ENCODE measurements around the gene ZFP36L1. TPM values are rescaled to one million over a fixed set of nuclear protein-coding genes. Genes with fewer than 3 reads are reported as not detected.

ZFP36L1 gene
- total RNA-seq, 2 donors from 2014 or later = 99.4 to 99.6 TPM

GRCh38 chr14:68759937-68760336 lies 32.9 kb downstream of the ZFP36L1 start:
- Histone ChIP-seq H3K9me3 (ENCODE audit: control insufficient read depth, low read length) (no peaks in the 10 kb centered on the region), H3K36me3 (ENCODE audit: control insufficient read depth, insufficient read depth, low read length) (no peaks in the 10 kb centered on the region), H3K27me3 (ENCODE audit: control insufficient read depth, insufficient read depth, low read length, poor library complexity, severe bottlenecking) (no peaks in the 10 kb centered on the region), H3K4me3 (ENCODE audit: low read length) (no peak overlapping the region), H3K4me1 (ENCODE audit: control insufficient read depth, insufficient read depth, low read length) (peaks cover 7% of the 10 kb centered on the region), H3K27ac (ENCODE audit: low read depth, low read length) (no peak overlapping the region), H3K9ac (ENCODE audit: extremely low read depth, low read length, poor library complexity, severe bottlenecking) (no peak overlapping the region)
- no peak for DNase-seq
- no peak for TF ChIP-seq CTCF (conservative IDR thresholded peaks at IDR 0.05)
- no peak overlapping the region for H3K27ac Mint-ChIP-seq
- no peaks in the 10 kb centered on the region for H3K27me3 Mint-ChIP-seq (ENCODE audit: insufficient read depth)
- H3K36me3 Mint-ChIP-seq (ENCODE audit: low read depth) = no peaks in the 10 kb centered on the region
- 91 to 100% methylated on average over 3 to 5 of the region's 5 CpGs for WGBS, 2 experiments (ENCODE audit: insufficient coverage in 1 of 2, insufficient read length in 1 of 2)
- H3K4me1 Mint-ChIP-seq = peaks cover 50% of the 10 kb centered on the region
- no peak overlapping the region for H3K4me3 Mint-ChIP-seq
- H3K9me3 Mint-ChIP-seq = no peaks in the 10 kb centered on the region

GRCh38 chr14:68759017-68759560 lies 33.8 kb downstream of the ZFP36L1 start:
- Histone ChIP-seq H3K4me1 (ENCODE audit: control insufficient read depth, insufficient read depth, low read length) (peaks cover 7% of the 10 kb centered on the region), H3K36me3 (ENCODE audit: control insufficient read depth, insufficient read depth, low read length) (no peaks in the 10 kb centered on the region), H3K9me3 (ENCODE audit: control insufficient read depth, low read length) (no peaks in the 10 kb centered on the region), H3K4me3 (ENCODE audit: low read length) (no peak overlapping the region), H3K9ac (ENCODE audit: extremely low read depth, low read length, poor library complexity, severe bottlenecking) (no peak overlapping the region), H3K27me3 (ENCODE audit: control insufficient read depth, insufficient read depth, low read length, poor library complexity, severe bottlenecking) (no peaks in the 10 kb centered on the region), H3K27ac (ENCODE audit: low read depth, low read length) (no peak overlapping the region)
- DNase-seq = no peak
- no peaks in the 10 kb centered on the region for H3K36me3 Mint-ChIP-seq (ENCODE audit: low read depth)
- no peaks in the 10 kb centered on the region for H3K9me3 Mint-ChIP-seq
- H3K27ac Mint-ChIP-seq = no peak overlapping the region
- TF ChIP-seq CTCF (conservative IDR thresholded peaks at IDR 0.05) = no peak
- H3K4me1 Mint-ChIP-seq = peaks cover 50% of the 10 kb centered on the region
- 92 to 93% methylated on average over 7 to 8 of the region's 8 CpGs for WGBS, 2 experiments (ENCODE audit: insufficient coverage in 1 of 2, insufficient read length in 1 of 2)
- H3K4me3 Mint-ChIP-seq = no peak overlapping the region
- no peaks in the 10 kb centered on the region for H3K27me3 Mint-ChIP-seq (ENCODE audit: insufficient read depth)

- peaks cover 44% of the 10 kb centered on the region for H3K4me1 Mint-ChIP-seq
- WGBS, 2 experiments (ENCODE audit: insufficient coverage in 1 of 2, insufficient read length in 1 of 2) = 76 to 81% methylated on average over 3 of the region's 3 CpGs
- H3K27ac Mint-ChIP-seq = no peak overlapping the region
Observed at GRCh38 chr14:68758301-68758700, 34.6 kb downstream of the ZFP36L1 start.

More at GRCh38 chr14:68758301-68758700, 34.6 kb downstream of the ZFP36L1 start:
- TF ChIP-seq CTCF (conservative IDR thresholded peaks at IDR 0.05) = no peak
- Histone ChIP-seq H3K9ac (ENCODE audit: extremely low read depth, low read length, poor library complexity, severe bottlenecking) (no peak overlapping the region), H3K36me3 (ENCODE audit: control insufficient read depth, insufficient read depth, low read length) (no peaks in the 10 kb centered on the region), H3K27me3 (ENCODE audit: control insufficient read depth, insufficient read depth, low read length, poor library complexity, severe bottlenecking) (no peaks in the 10 kb centered on the region), H3K4me3 (ENCODE audit: low read length) (no peak overlapping the region), H3K4me1 (ENCODE audit: control insufficient read depth, insufficient read depth, low read length) (peaks cover 2% of the 10 kb centered on the region), H3K9me3 (ENCODE audit: control insufficient read depth, low read length) (no peaks in the 10 kb centered on the region), H3K27ac (ENCODE audit: low read depth, low read length) (no peak overlapping the region)
- Mint-ChIP-seq H3K9me3 (no peaks in the 10 kb centered on the region), H3K4me3 (no peak overlapping the region), H3K36me3 (ENCODE audit: low read depth) (no peaks in the 10 kb centered on the region), H3K27me3 (ENCODE audit: insufficient read depth) (no peaks in the 10 kb centered on the region)
- no peak for DNase-seq
